GM18909 (cell line): ENCODE measurements around the gene ILKAP.
A peak's percentile ranks its signal among the peaks of the same experiment; 100 is the strongest.

ENCODE experiments used
- ATAC-seq: cut with Tn5 transposase; IDR thresholded peaks from one replicate; pipeline ENCODE4 v1.9.1; 2021; ENCODE audit warnings: mild to moderate bottlenecking; ENCODE audit not compliant: unreplicated experiment, poor library complexity

Gene ILKAP

GRCh38 chr2:238238311-238238765 lies 34.8 kb upstream of the ILKAP start:
- no peak for ATAC-seq

GRCh38 chr2:238237431-238238135 lies 34.1 kb upstream of the ILKAP start:
- no peak for ATAC-seq

GRCh38 chr2:238236571-238236970 lies 33.1 kb upstream of the ILKAP start:
- no peak for ATAC-seq

GRCh38 chr2:238235856-238236255 lies 32.4 kb upstream of the ILKAP start:
- no peak for ATAC-seq

GRCh38 chr2:238235331-238235732 lies 31.8 kb upstream of the ILKAP start:
- no peak for ATAC-seq

GRCh38 chr2:238233625-238234024 lies 30.1 kb upstream of the ILKAP start:
- ATAC-seq: no peak

GRCh38 chr2:238231809-238232208 lies 28.3 kb upstream of the ILKAP start:
- ATAC-seq: no peak

- ATAC-seq: peak; percentile 66
Observed at GRCh38 chr2:238231251-238231793, 27.8 kb upstream of the ILKAP start.

GRCh38 chr2:238230699-238231098 lies 27.2 kb upstream of the ILKAP start:
- ATAC-seq: no peak

GRCh38 chr2:238228700-238229099 lies 25.2 kb upstream of the ILKAP start:
- no peak for ATAC-seq

- no peak for ATAC-seq
Observed at GRCh38 chr2:238227587-238228032, 24.1 kb upstream of the ILKAP start.

GRCh38 chr2:238226698-238227586 lies 23.4 kb upstream of the ILKAP start:
- no peak for ATAC-seq

- no peak for ATAC-seq
Observed at GRCh38 chr2:238225911-238226697, 22.6 kb upstream of the ILKAP start.

GRCh38 chr2:238225121-238225520 lies 21.6 kb upstream of the ILKAP start:
- no peak for ATAC-seq

GRCh38 chr2:238224356-238225035 lies 21.0 kb upstream of the ILKAP start:
- ATAC-seq: no peak

GRCh38 chr2:238220892-238221521 lies 17.5 kb upstream of the ILKAP start:
- no peak for ATAC-seq

- ATAC-seq: no peak
Observed at GRCh38 chr2:238220274-238220891, 16.9 kb upstream of the ILKAP start.

- no peak for ATAC-seq
Observed at GRCh38 chr2:238216651-238217184, 13.2 kb upstream of the ILKAP start.

- ATAC-seq: no peak
Observed at GRCh38 chr2:238207006-238207405, 3.5 kb upstream of the ILKAP start.
